CD8-positive, alpha-beta memory T cell (primary cell): ENCODE measurements around the gene PPM1D. TPM values are rescaled to one million over a fixed set of nuclear protein-coding genes. Genes with fewer than 3 reads are reported as not detected.
"Not testable (repeated sequence)": the region's sequence is repeated elsewhere in the genome, so short reads cannot be mapped to it uniquely, and the experiment has no call there.

ENCODE experiments used
- CTCF ChIA-PET: fragments of 350-600 bp; sonication (Branson Sonifier 250); formaldehyde crosslinking; loops from one replicate; lab custom pipeline; 2021; ENCODE audit warnings: antibody characterized with exemption; lab: Charles Lee
- POLR2A ChIA-PET: fragments of 350-600 bp; sonication (Branson Sonifier 250); formaldehyde crosslinking; loops from one replicate; lab custom pipeline; 2021; ENCODE audit warnings: antibody characterized with exemption; lab: Charles Lee
- DNase-seq, 5 donors: peaks; one replicate each; pipeline versions ENCODE4 v3.0.0 to v3.0.0-alpha.2; 2020 to 2022; ENCODE audit warnings: mixed read lengths in 1 of 5
- H3K27ac ChIP-seq: one replicate; pipeline ENCODE4 v1.7.0; 2013; ENCODE audit warnings: low read depth, mild to moderate bottlenecking, low read length, moderate library complexity
- H3K27me3 ChIP-seq: 2 replicates; pipeline ENCODE4 v1.7.0; 2013; ENCODE audit warnings: low read length, mild to moderate bottlenecking; ENCODE audit not compliant: insufficient read depth, poor library complexity, severe bottlenecking
- H3K36me3 ChIP-seq: 2 replicates; pipeline ENCODE4 v1.7.0; 2013; ENCODE audit warnings: mild to moderate bottlenecking, low read length, moderate library complexity; ENCODE audit not compliant: insufficient read depth
- H3K4me1 ChIP-seq: 2 replicates; pipeline ENCODE4 v1.7.0; 2013; ENCODE audit warnings: mild to moderate bottlenecking, low read length, moderate library complexity; ENCODE audit not compliant: insufficient read depth
- H3K4me3 ChIP-seq: 2 replicates; pipeline ENCODE4 v1.7.0; 2013; ENCODE audit warnings: mild to moderate bottlenecking, low read length
- H3K9me3 ChIP-seq: 2 replicates; pipeline ENCODE4 v1.7.0; 2013; ENCODE audit warnings: mild to moderate bottlenecking, low read length
- H3K27ac Mint-ChIP-seq, 8 donors: one replicate each; pipeline ENCODE4 v1.8.0; 2020 to 2021; ENCODE audit warnings: mixed read lengths in 8 of 8, mild to moderate bottlenecking in 6 of 8, inconsistent platforms in 3 of 8, moderate library complexity in 3 of 8
- H3K27me3 Mint-ChIP-seq, 2 donors: one replicate each; pipeline ENCODE4 v1.8.0; 2020 to 2021; ENCODE audit warnings: mixed read lengths in 2 of 2, mild to moderate bottlenecking in 1 of 2, moderate library complexity in 1 of 2
- H3K36me3 Mint-ChIP-seq, 3 donors: one replicate each; pipeline ENCODE4 v1.8.0; 2020 to 2021; ENCODE audit warnings: mixed read lengths in 3 of 3, inconsistent platforms in 1 of 3, mild to moderate bottlenecking in 1 of 3
- H3K4me1 Mint-ChIP-seq, 3 donors: one replicate each; pipeline ENCODE4 v1.8.0; 2020 to 2021; ENCODE audit warnings: mixed read lengths in 3 of 3, inconsistent platforms in 1 of 3, mild to moderate bottlenecking in 1 of 3
- H3K4me3 Mint-ChIP-seq, 7 donors: one replicate each; pipeline ENCODE4 v1.8.0; 2020 to 2021; ENCODE audit warnings: mixed read lengths in 7 of 7, mild to moderate bottlenecking in 6 of 7, moderate library complexity in 4 of 7, inconsistent platforms in 2 of 7
- H3K9me3 Mint-ChIP-seq, 5 donors: one replicate each; pipeline ENCODE4 v1.8.0; 2020 to 2022; ENCODE audit warnings: mixed read lengths in 5 of 5, mild to moderate bottlenecking in 3 of 5, moderate library complexity in 2 of 5, inconsistent platforms in 1 of 5
- polyA plus RNA-seq: library from polyadenylated mRNA; unstranded; fragments of 300-500 nt; fragmentation: Illumina TruSeq; gene quantifications from one replicate; pipeline ENCODE4 v1.2.3, GENCODE V29; 2021
- total RNA-seq, 2 experiments: library from RNA; stranded (reverse); gene quantifications; one replicate each; pipeline ENCODE4 v1.2.3, GENCODE V29; 2021

Gene PPM1D
- total and polyA plus RNA-seq, 3 experiments from 2014 or later = 13.1 to 19.0 (median 17.8) TPM

GRCh38 chr17:60613796-60614195, 13.8 kb downstream of the PPM1D start:
- H3K9me3 ChIP-seq, H3K27me3 Mint-ChIP-seq, H3K36me3 ChIP-seq, H3K4me3 ChIP-seq, CTCF ChIA-PET, H3K27ac ChIP-seq, H3K4me1 ChIP-seq, DNase-seq, H3K9me3 Mint-ChIP-seq, H3K36me3 Mint-ChIP-seq, H3K4me3 Mint-ChIP-seq, H3K27me3 ChIP-seq: not testable (repeated sequence)
- Mint-ChIP-seq H3K4me1 (peaks cover 36 to 60% (median 42%) of the 10 kb centered on the region in 3 donors), H3K27ac (peak overlapping the region in 1 of 8 donors; percentile 72)
- POLR2A ChIA-PET = interaction anchor here (0.6 kb wide), 1 partner anchor 31 kb away, joined by 6 read pairs; no protein-coding TSS in a partner anchor

- H3K27ac ChIP-seq, H3K27me3 ChIP-seq, H3K27me3 Mint-ChIP-seq, POLR2A ChIA-PET, DNase-seq, H3K9me3 Mint-ChIP-seq, H3K36me3 Mint-ChIP-seq, H3K9me3 ChIP-seq, H3K4me1 ChIP-seq, CTCF ChIA-PET, H3K4me3 ChIP-seq, H3K4me3 Mint-ChIP-seq, H3K36me3 ChIP-seq: not testable (repeated sequence)
- Mint-ChIP-seq H3K27ac (peak overlapping the region in 1 of 8 donors; percentile 72), H3K4me1 (peaks cover 40 to 65% (median 46%) of the 10 kb centered on the region in 3 donors)
These were observed 14.3 kb downstream of the PPM1D start for GRCh38 chr17:60614247-60614646.

GRCh38 chr17:60615108-60615507, 15.1 kb downstream of the PPM1D start:
- H3K9me3 ChIP-seq = no peaks in the 10 kb centered on the region
- H3K27ac ChIP-seq = no peak overlapping the region
- no peaks in the 10 kb centered on the region for H3K4me1 ChIP-seq
- POLR2A ChIA-PET = no interaction called here
- no peak for DNase-seq
- Mint-ChIP-seq H3K9me3 (no peaks in the 10 kb centered on the region), H3K4me3 (no peak overlapping the region), H3K27ac (no peak overlapping the region), H3K36me3 (peaks cover 0 to 8% (median 0%) of the 10 kb centered on the region in 3 donors), H3K27me3 (no peaks in the 10 kb centered on the region), H3K4me1 (peaks cover 40 to 66% (median 51%) of the 10 kb centered on the region in 3 donors)
- no peaks in the 10 kb centered on the region for H3K27me3 ChIP-seq
- H3K4me3 ChIP-seq = no peak overlapping the region
- no peaks in the 10 kb centered on the region for H3K36me3 ChIP-seq
- CTCF ChIA-PET = interaction anchor here (1.2 kb wide), 1 partner anchor 14 kb away, joined by 4 read pairs; no protein-coding TSS in a partner anchor

GRCh38 chr17:60615840-60616239, 15.8 kb downstream of the PPM1D start:
- CTCF ChIA-PET = interaction anchor here (1.2 to 1.6 kb wide), 2 partner anchors 15 to 25 kb away, joined by 3 to 4 read pairs; no protein-coding TSS in a partner anchor
- Mint-ChIP-seq H3K36me3 (peaks cover 0 to 8% (median 0%) of the 10 kb centered on the region in 3 donors), H3K9me3 (no peaks in the 10 kb centered on the region), H3K27me3 (no peaks in the 10 kb centered on the region), H3K4me1 (peaks cover 34 to 62% (median 47%) of the 10 kb centered on the region in 3 donors), H3K27ac (peak overlapping the region in 1 of 8 donors; percentile 17), H3K4me3 (no peak overlapping the region)
- H3K27me3 ChIP-seq = no peaks in the 10 kb centered on the region
- POLR2A ChIA-PET = no interaction called here
- H3K4me3 ChIP-seq = no peak overlapping the region
- H3K9me3 ChIP-seq = no peaks in the 10 kb centered on the region
- H3K27ac ChIP-seq = no peak overlapping the region
- H3K4me1 ChIP-seq = no peaks in the 10 kb centered on the region
- no peak for DNase-seq
- no peaks in the 10 kb centered on the region for H3K36me3 ChIP-seq

GRCh38 chr17:60618080-60618479, 18.1 kb downstream of the PPM1D start:
- H3K4me3 Mint-ChIP-seq = no peak overlapping the region
- no peaks in the 10 kb centered on the region for H3K36me3 ChIP-seq
- peak overlapping the region in 1 of 8 donors; percentile 33 for H3K27ac Mint-ChIP-seq
- POLR2A ChIA-PET = no interaction called here
- no peaks in the 10 kb centered on the region for H3K9me3 ChIP-seq
- CTCF ChIA-PET = no interaction called here
- peaks cover 0 to 9% (median 0%) of the 10 kb centered on the region in 3 donors for H3K36me3 Mint-ChIP-seq
- no peak overlapping the region for H3K4me3 ChIP-seq
- H3K27me3 Mint-ChIP-seq = no peaks in the 10 kb centered on the region
- no peaks in the 10 kb centered on the region for H3K9me3 Mint-ChIP-seq
- peaks cover 31 to 49% (median 39%) of the 10 kb centered on the region in 3 donors for H3K4me1 Mint-ChIP-seq
- H3K27me3 ChIP-seq = no peaks in the 10 kb centered on the region
- no peak for DNase-seq
- no peaks in the 10 kb centered on the region for H3K4me1 ChIP-seq
- H3K27ac ChIP-seq = no peak overlapping the region

GRCh38 chr17:60618854-60619526, 19.0 kb downstream of the PPM1D start:
- no peak overlapping the region for H3K4me3 Mint-ChIP-seq
- Histone ChIP-seq H3K27ac (no peak overlapping the region), H3K9me3 (no peaks in the 10 kb centered on the region), H3K36me3 (no peaks in the 10 kb centered on the region), H3K4me1 (no peaks in the 10 kb centered on the region), H3K27me3 (no peaks in the 10 kb centered on the region), H3K4me3 (no peak overlapping the region)
- no peaks in the 10 kb centered on the region for H3K9me3 Mint-ChIP-seq
- DNase-seq = no peak
- H3K27ac Mint-ChIP-seq = peak overlapping the region in 3 of 8 donors; percentile 1 to 61 (median 7)
- peaks cover 0 to 15% (median 0%) of the 10 kb centered on the region in 3 donors for H3K36me3 Mint-ChIP-seq
- peaks cover 36 to 55% (median 38%) of the 10 kb centered on the region in 3 donors for H3K4me1 Mint-ChIP-seq
- ChIA-PET POLR2A (interaction anchor here (1.1 kb wide), 1 partner anchor 17 kb away, joined by 6 read pairs; no protein-coding TSS in a partner anchor), CTCF (no interaction called here)
- no peaks in the 10 kb centered on the region for H3K27me3 Mint-ChIP-seq

GRCh38 chr17:60622961-60623360, 23.0 kb downstream of the PPM1D start:
- ChIA-PET CTCF (interaction anchor here (1.5 to 1.7 kb wide), 2 partner anchors 15 to 22 kb away, joined by 3 to 5 read pairs; no protein-coding TSS in a partner anchor), POLR2A (no interaction called here)
- Histone ChIP-seq H3K4me1 (no peaks in the 10 kb centered on the region), H3K36me3 (no peaks in the 10 kb centered on the region), H3K9me3 (no peaks in the 10 kb centered on the region), H3K4me3 (no peak overlapping the region), H3K27me3 (no peaks in the 10 kb centered on the region), H3K27ac (no peak overlapping the region)
- Mint-ChIP-seq H3K4me1 (peaks cover 21 to 37% (median 26%) of the 10 kb centered on the region in 3 donors), H3K27ac (peak overlapping the region in 1 of 8 donors; percentile 28), H3K9me3 (no peaks in the 10 kb centered on the region), H3K27me3 (no peaks in the 10 kb centered on the region), H3K36me3 (peaks cover 0 to 19% (median 5%) of the 10 kb centered on the region in 3 donors), H3K4me3 (no peak overlapping the region)
- DNase-seq = no peak

- peaks cover 19 to 35% (median 27%) of the 10 kb centered on the region in 3 donors for H3K4me1 Mint-ChIP-seq
- Histone ChIP-seq H3K36me3 (no peaks in the 10 kb centered on the region), H3K4me1 (no peaks in the 10 kb centered on the region), H3K9me3 (no peaks in the 10 kb centered on the region), H3K27me3 (no peaks in the 10 kb centered on the region), H3K27ac (no peak overlapping the region), H3K4me3 (no peak overlapping the region)
- no peak overlapping the region for H3K4me3 Mint-ChIP-seq
- CTCF ChIA-PET = interaction anchor here (1.7 kb wide), 1 partner anchor 15 kb away, joined by 5 read pairs; no protein-coding TSS in a partner anchor
- POLR2A ChIA-PET = no interaction called here
- H3K36me3 Mint-ChIP-seq = peaks cover 0 to 22% (median 5%) of the 10 kb centered on the region in 3 donors
- DNase-seq = no peak
- H3K27ac Mint-ChIP-seq = no peak overlapping the region
- no peaks in the 10 kb centered on the region for H3K9me3 Mint-ChIP-seq
- H3K27me3 Mint-ChIP-seq = no peaks in the 10 kb centered on the region
These were observed 23.4 kb downstream of the PPM1D start for GRCh38 chr17:60623415-60623814.
